ENCODE data around the gene RPUSD2.
A peak's percentile ranks its signal among the peaks of the same experiment; 100 is the strongest.

RPUSD2 gene, protein sequence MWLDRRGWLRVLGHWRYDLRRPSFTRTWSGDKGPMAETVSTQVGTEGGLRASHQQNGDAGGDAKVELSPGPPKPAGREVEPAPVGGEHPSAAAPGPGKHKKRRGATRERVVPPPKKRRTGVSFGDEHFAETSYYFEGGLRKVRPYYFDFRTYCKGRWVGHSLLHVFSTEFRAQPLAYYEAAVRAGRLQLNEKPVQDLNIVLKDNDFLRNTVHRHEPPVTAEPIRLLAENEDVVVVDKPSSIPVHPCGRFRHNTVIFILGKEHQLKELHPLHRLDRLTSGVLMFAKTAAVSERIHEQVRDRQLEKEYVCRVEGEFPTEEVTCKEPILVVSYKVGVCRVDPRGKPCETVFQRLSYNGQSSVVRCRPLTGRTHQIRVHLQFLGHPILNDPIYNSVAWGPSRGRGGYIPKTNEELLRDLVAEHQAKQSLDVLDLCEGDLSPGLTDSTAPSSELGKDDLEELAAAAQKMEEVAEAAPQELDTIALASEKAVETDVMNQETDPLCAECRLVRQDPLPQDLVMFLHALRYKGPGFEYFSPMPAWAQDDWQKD
- long read RNA-seq, transcript RPUSD2-201 (3 exons, 2,358 nt), result major isoform, 141 of 149 reads
- long read RNA-seq, partial matches to known transcripts, result 1 of 149 reads
- long read RNA-seq, other reads (novel, unspliced or antisense), result 4 of 149 reads

DNA sequence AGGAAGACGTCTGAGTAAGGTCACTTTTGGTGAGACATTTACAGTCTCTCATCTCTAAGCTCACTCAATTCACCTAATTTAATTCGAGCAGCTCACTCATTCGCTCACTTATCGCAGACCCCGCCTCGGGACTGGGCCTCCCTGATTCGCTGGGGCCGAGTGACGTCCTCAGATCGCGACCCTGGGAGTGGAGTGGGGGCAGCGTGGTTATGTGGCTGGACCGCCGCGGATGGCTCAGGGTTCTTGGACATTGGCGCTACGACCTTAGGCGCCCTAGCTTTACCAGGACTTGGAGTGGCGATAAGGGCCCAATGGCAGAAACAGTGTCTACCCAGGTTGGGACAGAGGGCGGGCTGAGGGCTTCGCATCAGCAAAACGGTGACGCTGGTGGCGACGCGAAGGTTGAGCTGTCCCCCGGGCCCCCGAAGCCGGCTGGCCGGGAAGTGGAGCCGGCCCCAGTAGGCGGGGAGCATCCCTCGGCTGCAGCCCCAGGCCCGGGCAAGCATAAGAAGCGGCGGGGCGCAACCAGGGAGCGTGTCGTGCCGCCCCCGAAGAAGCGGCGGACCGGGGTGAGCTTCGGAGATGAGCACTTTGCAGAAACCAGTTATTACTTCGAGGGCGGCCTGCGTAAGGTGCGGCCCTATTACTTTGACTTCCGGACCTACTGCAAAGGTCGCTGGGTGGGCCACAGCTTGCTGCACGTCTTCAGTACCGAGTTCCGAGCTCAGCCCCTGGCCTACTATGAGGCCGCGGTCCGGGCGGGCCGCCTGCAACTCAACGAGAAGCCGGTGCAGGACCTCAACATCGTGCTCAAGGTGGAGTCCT, at the start of gene RPUSD2:
TSS of gene RPUSD2 (plus strand) at position 171 of the 825 bp plus-strand sequence. CDS start at position 210, 39 bp downstream.
- peak; percentile 89 to 96 for DNase-seq (ENCODE audit: low read depth in 1 of 2, low spot score in 1 of 2)
- Histone ChIP-seq H3K4me3 (replicated peaks; ENCODE audit: insufficient read depth, low read length) (peak within 1 kb of the TSS; percentile 93), H3K27me3 (ENCODE audit: insufficient read depth, poor library complexity, severe bottlenecking) (no peaks in the 10 kb centered on the region), H3K27ac (replicated peaks) (peak within 1 kb of the TSS; percentile 75)
- peak; percentile 95 for TF ChIP-seq POLR2AphosphoS5 (IDR thresholded peaks at IDR 0.05; ENCODE audit: low read depth)
- no peak for TF ChIP-seq SPI1 (IDR thresholded peaks at IDR 0.05; ENCODE audit: borderline replicate concordance, low read depth)

DNA sequence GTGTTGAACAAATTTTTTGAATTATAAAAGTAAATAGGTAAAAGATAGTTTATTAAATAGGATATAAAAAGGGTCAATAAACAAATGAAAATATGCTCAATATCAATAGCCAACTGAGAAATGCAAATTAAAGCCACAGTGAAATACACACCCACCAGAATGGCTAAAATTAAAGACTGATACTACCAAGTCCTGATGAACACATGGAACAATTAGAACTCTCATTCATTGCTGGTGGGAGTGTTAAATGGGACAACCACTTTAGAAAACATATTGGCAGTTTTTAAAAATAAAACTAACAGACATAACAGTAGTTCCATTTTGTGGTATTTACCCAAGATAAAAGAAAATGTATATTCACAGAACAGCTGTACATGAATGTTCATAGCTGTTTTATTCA, 45.5 kb upstream of the RPUSD2 start:
- Histone ChIP-seq H3K27me3 (ENCODE audit: insufficient read depth, poor library complexity, severe bottlenecking) (no peaks in the 10 kb centered on the region), H3K27ac (replicated peaks) (no peak overlapping the region), H3K4me3 (replicated peaks; ENCODE audit: insufficient read depth, low read length) (no peak overlapping the region)
- TF ChIP-seq, protein P1, sequence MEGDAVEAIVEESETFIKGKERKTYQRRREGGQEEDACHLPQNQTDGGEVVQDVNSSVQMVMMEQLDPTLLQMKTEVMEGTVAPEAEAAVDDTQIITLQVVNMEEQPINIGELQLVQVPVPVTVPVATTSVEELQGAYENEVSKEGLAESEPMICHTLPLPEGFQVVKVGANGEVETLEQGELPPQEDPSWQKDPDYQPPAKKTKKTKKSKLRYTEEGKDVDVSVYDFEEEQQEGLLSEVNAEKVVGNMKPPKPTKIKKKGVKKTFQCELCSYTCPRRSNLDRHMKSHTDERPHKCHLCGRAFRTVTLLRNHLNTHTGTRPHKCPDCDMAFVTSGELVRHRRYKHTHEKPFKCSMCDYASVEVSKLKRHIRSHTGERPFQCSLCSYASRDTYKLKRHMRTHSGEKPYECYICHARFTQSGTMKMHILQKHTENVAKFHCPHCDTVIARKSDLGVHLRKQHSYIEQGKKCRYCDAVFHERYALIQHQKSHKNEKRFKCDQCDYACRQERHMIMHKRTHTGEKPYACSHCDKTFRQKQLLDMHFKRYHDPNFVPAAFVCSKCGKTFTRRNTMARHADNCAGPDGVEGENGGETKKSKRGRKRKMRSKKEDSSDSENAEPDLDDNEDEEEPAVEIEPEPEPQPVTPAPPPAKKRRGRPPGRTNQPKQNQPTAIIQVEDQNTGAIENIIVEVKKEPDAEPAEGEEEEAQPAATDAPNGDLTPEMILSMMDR (IDR thresholded peaks at IDR 0.05; ENCODE audit: insufficient read depth, low read length), result no peak
- TF ChIP-seq SPI1 (IDR thresholded peaks at IDR 0.05; ENCODE audit: borderline replicate concordance, low read depth), result no peak
- TF ChIP-seq, protein P2, sequence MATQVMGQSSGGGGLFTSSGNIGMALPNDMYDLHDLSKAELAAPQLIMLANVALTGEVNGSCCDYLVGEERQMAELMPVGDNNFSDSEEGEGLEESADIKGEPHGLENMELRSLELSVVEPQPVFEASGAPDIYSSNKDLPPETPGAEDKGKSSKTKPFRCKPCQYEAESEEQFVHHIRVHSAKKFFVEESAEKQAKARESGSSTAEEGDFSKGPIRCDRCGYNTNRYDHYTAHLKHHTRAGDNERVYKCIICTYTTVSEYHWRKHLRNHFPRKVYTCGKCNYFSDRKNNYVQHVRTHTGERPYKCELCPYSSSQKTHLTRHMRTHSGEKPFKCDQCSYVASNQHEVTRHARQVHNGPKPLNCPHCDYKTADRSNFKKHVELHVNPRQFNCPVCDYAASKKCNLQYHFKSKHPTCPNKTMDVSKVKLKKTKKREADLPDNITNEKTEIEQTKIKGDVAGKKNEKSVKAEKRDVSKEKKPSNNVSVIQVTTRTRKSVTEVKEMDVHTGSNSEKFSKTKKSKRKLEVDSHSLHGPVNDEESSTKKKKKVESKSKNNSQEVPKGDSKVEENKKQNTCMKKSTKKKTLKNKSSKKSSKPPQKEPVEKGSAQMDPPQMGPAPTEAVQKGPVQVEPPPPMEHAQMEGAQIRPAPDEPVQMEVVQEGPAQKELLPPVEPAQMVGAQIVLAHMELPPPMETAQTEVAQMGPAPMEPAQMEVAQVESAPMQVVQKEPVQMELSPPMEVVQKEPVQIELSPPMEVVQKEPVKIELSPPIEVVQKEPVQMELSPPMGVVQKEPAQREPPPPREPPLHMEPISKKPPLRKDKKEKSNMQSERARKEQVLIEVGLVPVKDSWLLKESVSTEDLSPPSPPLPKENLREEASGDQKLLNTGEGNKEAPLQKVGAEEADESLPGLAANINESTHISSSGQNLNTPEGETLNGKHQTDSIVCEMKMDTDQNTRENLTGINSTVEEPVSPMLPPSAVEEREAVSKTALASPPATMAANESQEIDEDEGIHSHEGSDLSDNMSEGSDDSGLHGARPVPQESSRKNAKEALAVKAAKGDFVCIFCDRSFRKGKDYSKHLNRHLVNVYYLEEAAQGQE (IDR thresholded peaks at IDR 0.05; ENCODE audit: insufficient replicate concordance, low read depth), result no peak
- no peak for TF ChIP-seq POLR2AphosphoS5 (IDR thresholded peaks at IDR 0.05; ENCODE audit: low read depth)
- TF ChIP-seq GABPA (IDR thresholded peaks at IDR 0.05; ENCODE audit: low read depth), result no peak
- DNase-seq (ENCODE audit: low read depth in 1 of 2, low spot score in 1 of 2), result no peak

DNA sequence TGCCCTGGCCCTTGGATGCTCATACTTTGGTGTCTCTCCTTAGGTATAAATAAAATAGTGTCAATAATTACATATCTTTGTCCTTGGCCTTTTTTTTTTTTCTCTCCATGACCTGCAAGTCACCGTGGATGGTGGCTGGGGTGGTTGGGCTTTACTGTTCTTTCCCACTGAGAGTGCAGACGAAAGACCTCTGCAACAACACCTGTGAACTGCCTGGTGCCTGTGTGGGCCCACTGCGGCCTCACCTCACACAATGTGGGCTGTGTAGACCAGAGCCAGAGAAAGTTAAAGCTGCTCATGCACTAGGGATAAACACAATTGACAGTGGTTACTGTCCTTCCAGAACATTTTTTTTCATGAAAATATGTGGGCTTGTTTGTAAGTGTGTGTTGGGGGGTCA, 43.2 kb upstream of the RPUSD2 start:
- Histone ChIP-seq H3K27me3 (ENCODE audit: insufficient read depth, poor library complexity, severe bottlenecking) (no peaks in the 10 kb centered on the region), H3K27ac (replicated peaks) (no peak overlapping the region), H3K4me3 (replicated peaks; ENCODE audit: insufficient read depth, low read length) (no peak overlapping the region)
- DNase-seq (ENCODE audit: low read depth in 1 of 2, low spot score in 1 of 2), result no peak
- TF ChIP-seq, protein P2 (IDR thresholded peaks at IDR 0.05; ENCODE audit: insufficient replicate concordance, low read depth), result no peak
- TF ChIP-seq POLR2AphosphoS5 (IDR thresholded peaks at IDR 0.05; ENCODE audit: low read depth) (no peak), GABPA (IDR thresholded peaks at IDR 0.05; ENCODE audit: low read depth) (no peak), SPI1 (IDR thresholded peaks at IDR 0.05; ENCODE audit: borderline replicate concordance, low read depth) (no peak)
- TF ChIP-seq, protein P1 (IDR thresholded peaks at IDR 0.05; ENCODE audit: insufficient read depth, low read length), result no peak
